GM23338 (cell line): ENCODE results near the gene CD6.

Source experiments
- CREB1 ChIP-seq: fragments of 250-450 bp; sonication (Bioruptor Pico); IDR thresholded peaks from 2 replicates; pipeline ENCODE4 v1.5.0; 2020; ENCODE audit warnings: low read depth, mild to moderate bottlenecking, moderate library complexity
- EZH2 ChIP-seq: fragments of 200-600 bp; sonication (generic); IDR thresholded peaks from one replicate; pipeline ENCODE4 v1.8.0; 2017; ENCODE audit warnings: antibody characterized with exemption, mild to moderate bottlenecking, low read depth; ENCODE audit not compliant: unreplicated experiment
- EZH2phosphoT487 ChIP-seq: fragments of 200-600 bp; sonication (generic); IDR thresholded peaks from one replicate; pipeline ENCODE4 v1.8.1; 2018; ENCODE audit warnings: antibody characterized with exemption; ENCODE audit not compliant: unreplicated experiment
- JUNB ChIP-seq: IDR thresholded peaks from one replicate; pipeline ENCODE4 v1.6.1; 2016; ENCODE audit warnings: antibody characterized with exemption; ENCODE audit not compliant: unreplicated experiment
- NANOG ChIP-seq: IDR thresholded peaks from 2 replicates; pipeline ENCODE4 v1.6.1; 2016; ENCODE audit warnings: antibody characterized with exemption, borderline replicate concordance
- POLR2AphosphoS5 ChIP-seq: IDR thresholded peaks from 2 replicates; pipeline ENCODE4 v1.6.1; 2016; ENCODE audit warnings: antibody characterized with exemption, low read depth
- ZNF114 ChIP-seq: fragments of 250-450 bp; sonication (Bioruptor Pico); IDR thresholded peaks from 2 replicates; pipeline ENCODE4 v1.5.0; 2020; ENCODE audit warnings: mild to moderate bottlenecking, moderate library complexity
- ZNF331 ChIP-seq: fragments of 250-450 bp; sonication (Bioruptor Pico); IDR thresholded peaks from 2 replicates; pipeline ENCODE4 v1.5.0; 2020; ENCODE audit warnings: low read depth, mild to moderate bottlenecking, moderate library complexity
- TF ChIP-seq, protein P1 (sequence below), 2 experiments: fragments of 200-600 bp in 1 of 2; sonication (generic) in 1 of 2; conservative IDR thresholded peaks; 2 replicates each; pipeline versions ENCODE4 v1.5.1 to v1.6.1; 2016 to 2017; ENCODE audit warnings: antibody characterized with exemption in 2 of 2, low read depth in 2 of 2, mild to moderate bottlenecking in 2 of 2, moderate library complexity in 1 of 2
- TF ChIP-seq, protein P2 (sequence below): IDR thresholded peaks from one replicate; pipeline ENCODE4 v1.6.1; 2018; ENCODE audit warnings: antibody characterized with exemption; ENCODE audit not compliant: unreplicated experiment
- TF ChIP-seq, protein P3 (sequence below): IDR thresholded peaks from 2 replicates; pipeline ENCODE4 v1.6.1; 2016; ENCODE audit warnings: antibody characterized with exemption

DNA sequence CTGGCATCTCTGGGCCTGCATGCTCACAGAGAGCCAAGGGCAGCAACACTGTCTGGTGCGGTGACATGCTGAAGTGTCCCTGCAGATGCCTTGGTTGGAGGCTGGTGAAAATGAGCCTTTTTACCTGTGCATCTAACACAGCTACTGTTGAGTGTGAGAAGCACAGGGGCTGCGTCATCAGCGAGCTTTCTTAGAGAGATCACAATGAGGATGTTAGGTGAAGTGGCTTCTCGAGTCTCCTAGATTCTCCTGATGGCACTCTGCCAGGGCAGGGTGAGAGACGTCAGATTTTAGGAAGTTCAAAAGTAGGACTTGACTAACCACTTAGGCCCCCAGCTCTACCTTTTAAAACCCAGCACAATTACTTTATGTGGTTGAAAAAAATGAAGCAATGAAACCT is 15.9 kb upstream of the CD6 start:
- TF ChIP-seq, protein P1, sequence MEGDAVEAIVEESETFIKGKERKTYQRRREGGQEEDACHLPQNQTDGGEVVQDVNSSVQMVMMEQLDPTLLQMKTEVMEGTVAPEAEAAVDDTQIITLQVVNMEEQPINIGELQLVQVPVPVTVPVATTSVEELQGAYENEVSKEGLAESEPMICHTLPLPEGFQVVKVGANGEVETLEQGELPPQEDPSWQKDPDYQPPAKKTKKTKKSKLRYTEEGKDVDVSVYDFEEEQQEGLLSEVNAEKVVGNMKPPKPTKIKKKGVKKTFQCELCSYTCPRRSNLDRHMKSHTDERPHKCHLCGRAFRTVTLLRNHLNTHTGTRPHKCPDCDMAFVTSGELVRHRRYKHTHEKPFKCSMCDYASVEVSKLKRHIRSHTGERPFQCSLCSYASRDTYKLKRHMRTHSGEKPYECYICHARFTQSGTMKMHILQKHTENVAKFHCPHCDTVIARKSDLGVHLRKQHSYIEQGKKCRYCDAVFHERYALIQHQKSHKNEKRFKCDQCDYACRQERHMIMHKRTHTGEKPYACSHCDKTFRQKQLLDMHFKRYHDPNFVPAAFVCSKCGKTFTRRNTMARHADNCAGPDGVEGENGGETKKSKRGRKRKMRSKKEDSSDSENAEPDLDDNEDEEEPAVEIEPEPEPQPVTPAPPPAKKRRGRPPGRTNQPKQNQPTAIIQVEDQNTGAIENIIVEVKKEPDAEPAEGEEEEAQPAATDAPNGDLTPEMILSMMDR (conservative IDR thresholded peaks at IDR 0.05; ENCODE audit: low read depth in 2 of 2) = no peak
- TF ChIP-seq, protein P2, sequence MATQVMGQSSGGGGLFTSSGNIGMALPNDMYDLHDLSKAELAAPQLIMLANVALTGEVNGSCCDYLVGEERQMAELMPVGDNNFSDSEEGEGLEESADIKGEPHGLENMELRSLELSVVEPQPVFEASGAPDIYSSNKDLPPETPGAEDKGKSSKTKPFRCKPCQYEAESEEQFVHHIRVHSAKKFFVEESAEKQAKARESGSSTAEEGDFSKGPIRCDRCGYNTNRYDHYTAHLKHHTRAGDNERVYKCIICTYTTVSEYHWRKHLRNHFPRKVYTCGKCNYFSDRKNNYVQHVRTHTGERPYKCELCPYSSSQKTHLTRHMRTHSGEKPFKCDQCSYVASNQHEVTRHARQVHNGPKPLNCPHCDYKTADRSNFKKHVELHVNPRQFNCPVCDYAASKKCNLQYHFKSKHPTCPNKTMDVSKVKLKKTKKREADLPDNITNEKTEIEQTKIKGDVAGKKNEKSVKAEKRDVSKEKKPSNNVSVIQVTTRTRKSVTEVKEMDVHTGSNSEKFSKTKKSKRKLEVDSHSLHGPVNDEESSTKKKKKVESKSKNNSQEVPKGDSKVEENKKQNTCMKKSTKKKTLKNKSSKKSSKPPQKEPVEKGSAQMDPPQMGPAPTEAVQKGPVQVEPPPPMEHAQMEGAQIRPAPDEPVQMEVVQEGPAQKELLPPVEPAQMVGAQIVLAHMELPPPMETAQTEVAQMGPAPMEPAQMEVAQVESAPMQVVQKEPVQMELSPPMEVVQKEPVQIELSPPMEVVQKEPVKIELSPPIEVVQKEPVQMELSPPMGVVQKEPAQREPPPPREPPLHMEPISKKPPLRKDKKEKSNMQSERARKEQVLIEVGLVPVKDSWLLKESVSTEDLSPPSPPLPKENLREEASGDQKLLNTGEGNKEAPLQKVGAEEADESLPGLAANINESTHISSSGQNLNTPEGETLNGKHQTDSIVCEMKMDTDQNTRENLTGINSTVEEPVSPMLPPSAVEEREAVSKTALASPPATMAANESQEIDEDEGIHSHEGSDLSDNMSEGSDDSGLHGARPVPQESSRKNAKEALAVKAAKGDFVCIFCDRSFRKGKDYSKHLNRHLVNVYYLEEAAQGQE = no peak
- TF ChIP-seq EZH2 (no peak), POLR2AphosphoS5 (no peak), JUNB (no peak), EZH2phosphoT487 (no peak), CREB1 (CRISPR knock-in tag) (no peak), NANOG (no peak), ZNF114 (CRISPR knock-in tag) (no peak), ZNF331 (CRISPR knock-in tag) (no peak)
- TF ChIP-seq, protein P3, sequence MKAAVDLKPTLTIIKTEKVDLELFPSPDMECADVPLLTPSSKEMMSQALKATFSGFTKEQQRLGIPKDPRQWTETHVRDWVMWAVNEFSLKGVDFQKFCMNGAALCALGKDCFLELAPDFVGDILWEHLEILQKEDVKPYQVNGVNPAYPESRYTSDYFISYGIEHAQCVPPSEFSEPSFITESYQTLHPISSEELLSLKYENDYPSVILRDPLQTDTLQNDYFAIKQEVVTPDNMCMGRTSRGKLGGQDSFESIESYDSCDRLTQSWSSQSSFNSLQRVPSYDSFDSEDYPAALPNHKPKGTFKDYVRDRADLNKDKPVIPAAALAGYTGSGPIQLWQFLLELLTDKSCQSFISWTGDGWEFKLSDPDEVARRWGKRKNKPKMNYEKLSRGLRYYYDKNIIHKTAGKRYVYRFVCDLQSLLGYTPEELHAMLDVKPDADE = no peak
